Peyer's patch (tissue), 4 donors: ENCODE results near the gene NKD1.

ENCODE experiments used
- CTCF ChIP-seq, 6 experiments: fragments of 450-650 bp in 4 of 6; fragments of 200-600 bp in 2 of 6; sonication (generic) in 1 of 6; IDR thresholded peaks; one replicate each; pipeline ENCODE4 v1.5.1; 2017 to 2019; ENCODE audit warnings: antibody characterized with exemption in 6 of 6, mild to moderate bottlenecking in 3 of 6, moderate library complexity in 1 of 6
- POLR2A ChIP-seq, 2 donors: fragments of 450-650 bp; IDR thresholded peaks; one replicate each; pipeline ENCODE4 v1.5.1; 2017; ENCODE audit warnings: antibody characterized with exemption in 2 of 2, mild to moderate bottlenecking in 2 of 2, moderate library complexity in 2 of 2

- TF ChIP-seq POLR2A (IDR thresholded peaks at IDR 0.05): no peak
- no peak for TF ChIP-seq CTCF (IDR thresholded peaks at IDR 0.05)
These were observed 8.1 kb upstream of the NKD1 start for GRCh38 chr16:50539822-50540710.
